Peyer's patch (tissue), 4 donors: ENCODE measurements around the gene POMT1. TPM values are rescaled to one million over a fixed set of nuclear protein-coding genes. Genes with fewer than 3 reads are reported as not detected.
"Not testable (repeated sequence)": the region's sequence is repeated elsewhere in the genome, so short reads cannot be mapped to it uniquely, and the experiment has no call there.

Experiments used
- DNase-seq, 3 donors: peaks; one replicate each; pipeline ENCODE4 v3.0.0-alpha.2; 2017 to 2019
- H3K27ac ChIP-seq, 4 donors: fragments of 200-600 bp; sonication (generic); one replicate each; pipeline ENCODE4 v1.5.1; 2016 to 2019
- H3K27me3 ChIP-seq, 2 donors: fragments of 200-600 bp; sonication (generic); one replicate each; pipeline ENCODE4 v1.5.1; 2019
- H3K36me3 ChIP-seq, 3 donors: fragments of 200-600 bp; sonication (generic); one replicate each; pipeline ENCODE4 v1.5.1; 2016 to 2019
- H3K4me1 ChIP-seq, 4 donors: fragments of 200-600 bp; sonication (generic); one replicate each; pipeline ENCODE4 v1.5.1; 2016 to 2019
- H3K4me3 ChIP-seq, 4 donors: fragments of 200-600 bp; sonication (generic); 1 replicate in 3 of 4; 2 replicates in 1 of 4; pipeline ENCODE4 v1.5.1; 2016 to 2019; ENCODE audit warnings: mild to moderate bottlenecking in 1 of 4
- H3K9me3 ChIP-seq, 4 donors: fragments of 200-600 bp; sonication (generic); one replicate each; pipeline ENCODE4 v1.5.1; 2016 to 2019; ENCODE audit warnings: mild to moderate bottlenecking in 1 of 4
- POLR2A ChIP-seq, 2 donors: fragments of 450-650 bp; IDR thresholded peaks; one replicate each; pipeline ENCODE4 v1.5.1; 2017; ENCODE audit warnings: antibody characterized with exemption in 2 of 2, mild to moderate bottlenecking in 2 of 2, moderate library complexity in 2 of 2
- total RNA-seq, 4 donors: library from RNA; depleted of rRNA; stranded (reverse); fragments of >200 nt; gene quantifications; one replicate each; pipeline ENCODE4 v1.1.0, GENCODE V29; 2016
- TF ChIP-seq, protein P1 (sequence below), 6 experiments: fragments of 450-650 bp in 4 of 6; fragments of 200-600 bp in 2 of 6; sonication (generic) in 1 of 6; IDR thresholded peaks; one replicate each; pipeline ENCODE4 v1.5.1; 2017 to 2019; ENCODE audit warnings: antibody characterized with exemption in 6 of 6, mild to moderate bottlenecking in 3 of 6, moderate library complexity in 1 of 6

The POMT1 gene
- total RNA-seq, 4 donors from 2014 or later, result 37.1 to 94.8 (median 46.1) TPM

DNA sequence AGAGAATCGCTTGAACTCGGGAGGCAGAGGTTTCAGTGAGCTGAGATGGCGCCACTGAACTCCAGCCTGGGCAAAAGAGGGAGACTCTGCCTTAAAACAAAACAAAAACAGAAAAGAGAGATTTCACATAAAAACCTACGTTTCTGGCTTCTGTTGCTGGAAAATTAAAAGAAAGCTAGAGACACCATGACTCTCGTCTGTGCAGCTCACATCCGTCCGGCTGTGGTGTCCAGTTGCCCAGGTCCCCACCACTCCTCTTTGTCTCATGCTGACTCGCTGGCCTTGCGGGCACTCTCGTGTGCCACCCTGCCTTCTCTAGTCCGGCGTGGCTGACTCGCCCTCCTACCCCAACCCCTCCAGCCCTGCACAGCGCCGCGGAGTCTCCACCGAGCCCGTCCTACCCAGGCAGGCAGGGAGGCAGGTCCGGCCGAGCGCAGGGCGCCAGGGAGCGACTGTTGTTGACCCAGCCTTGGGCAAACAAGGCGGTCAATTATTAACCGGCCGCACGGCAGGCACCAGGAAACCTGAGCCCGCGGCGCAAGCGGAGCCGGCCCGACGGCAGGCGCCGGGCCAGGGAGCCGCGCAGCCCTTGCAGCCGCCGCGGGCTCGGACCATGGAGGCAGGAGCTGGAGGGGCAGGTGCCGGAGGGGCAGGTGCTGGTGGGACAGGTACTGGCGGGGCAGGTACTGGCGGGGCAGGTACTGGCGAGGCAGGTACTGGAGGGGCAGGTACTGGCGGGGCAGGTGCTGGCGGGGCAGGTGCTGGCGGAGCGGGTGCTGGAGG, 42.5 kb downstream of the POMT1 start, which contains the start of gene PRRT1B:
Gene PRRT1B, plus strand, starts transcription at position 521 of the 783 bp plus-strand sequence. Its CDS starts 93 bp downstream, at position 614.
- Histone ChIP-seq H3K4me1 (peaks cover 0 to 17% (median 0%) of the 10 kb centered on the region in 4 donors), H3K9me3 (peaks cover 0 to 9% (median 4%) of the 10 kb centered on the region in 4 donors), H3K4me3 (peak within 1 kb of the TSS in 3 of 4 donors; percentile 15 to 48 (median 44)), H3K36me3 (no peaks in the 10 kb centered on the region), H3K27ac (no peak within 1 kb of the TSS), H3K27me3 (peaks cover 0 to 16% of the 10 kb centered on the region in 2 donors)
- TF ChIP-seq POLR2A (IDR thresholded peaks at IDR 0.05), result no peak
- TF ChIP-seq, protein P1, sequence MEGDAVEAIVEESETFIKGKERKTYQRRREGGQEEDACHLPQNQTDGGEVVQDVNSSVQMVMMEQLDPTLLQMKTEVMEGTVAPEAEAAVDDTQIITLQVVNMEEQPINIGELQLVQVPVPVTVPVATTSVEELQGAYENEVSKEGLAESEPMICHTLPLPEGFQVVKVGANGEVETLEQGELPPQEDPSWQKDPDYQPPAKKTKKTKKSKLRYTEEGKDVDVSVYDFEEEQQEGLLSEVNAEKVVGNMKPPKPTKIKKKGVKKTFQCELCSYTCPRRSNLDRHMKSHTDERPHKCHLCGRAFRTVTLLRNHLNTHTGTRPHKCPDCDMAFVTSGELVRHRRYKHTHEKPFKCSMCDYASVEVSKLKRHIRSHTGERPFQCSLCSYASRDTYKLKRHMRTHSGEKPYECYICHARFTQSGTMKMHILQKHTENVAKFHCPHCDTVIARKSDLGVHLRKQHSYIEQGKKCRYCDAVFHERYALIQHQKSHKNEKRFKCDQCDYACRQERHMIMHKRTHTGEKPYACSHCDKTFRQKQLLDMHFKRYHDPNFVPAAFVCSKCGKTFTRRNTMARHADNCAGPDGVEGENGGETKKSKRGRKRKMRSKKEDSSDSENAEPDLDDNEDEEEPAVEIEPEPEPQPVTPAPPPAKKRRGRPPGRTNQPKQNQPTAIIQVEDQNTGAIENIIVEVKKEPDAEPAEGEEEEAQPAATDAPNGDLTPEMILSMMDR (IDR thresholded peaks at IDR 0.05), result no peak
- peak in 2 of 3 donors; percentile 85 to 90 for DNase-seq

DNA sequence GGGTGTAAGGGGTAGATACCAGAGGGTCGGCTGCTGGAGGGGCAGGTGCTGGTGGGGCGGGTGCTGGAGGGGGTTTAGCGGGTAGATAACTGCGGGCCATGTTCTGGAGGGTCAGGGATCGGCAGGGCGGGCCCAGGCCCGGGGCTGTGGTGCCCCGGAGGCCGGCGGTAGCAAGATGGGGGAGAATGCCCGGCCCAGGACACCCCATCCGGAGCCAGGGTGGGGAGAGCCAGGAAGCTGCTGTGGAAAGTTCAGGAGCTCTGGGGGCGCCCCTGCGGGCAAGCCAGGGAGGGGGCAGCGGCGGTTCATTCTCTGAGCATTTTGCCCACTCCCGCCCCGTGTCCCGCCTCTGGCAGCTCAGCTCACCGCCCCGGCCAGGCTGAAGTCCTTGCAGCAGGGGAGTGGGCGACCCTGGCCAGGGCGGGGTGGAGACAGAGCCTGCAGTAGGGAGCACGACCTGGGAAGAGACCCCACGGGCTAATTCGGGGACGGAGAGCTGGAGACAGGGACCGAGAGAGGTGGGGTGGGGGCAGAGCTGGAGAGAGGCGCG, 43.1 kb downstream of the POMT1 start:
- no peak overlapping the region for H3K27ac ChIP-seq
- no peak for TF ChIP-seq POLR2A (IDR thresholded peaks at IDR 0.05)
- TF ChIP-seq, protein P1 (IDR thresholded peaks at IDR 0.05), result no peak
- H3K4me3 ChIP-seq, result peak overlapping the region in 3 of 4 donors; percentile 15 to 48 (median 44)
- H3K4me1 ChIP-seq, result peaks cover 0 to 17% (median 0%) of the 10 kb centered on the region in 4 donors
- no peak for DNase-seq
- no peaks in the 10 kb centered on the region for H3K36me3 ChIP-seq
- H3K9me3 ChIP-seq, result peaks cover 0 to 9% (median 4%) of the 10 kb centered on the region in 4 donors
- H3K27me3 ChIP-seq, result peaks cover 0 to 16% of the 10 kb centered on the region in 2 donors

DNA sequence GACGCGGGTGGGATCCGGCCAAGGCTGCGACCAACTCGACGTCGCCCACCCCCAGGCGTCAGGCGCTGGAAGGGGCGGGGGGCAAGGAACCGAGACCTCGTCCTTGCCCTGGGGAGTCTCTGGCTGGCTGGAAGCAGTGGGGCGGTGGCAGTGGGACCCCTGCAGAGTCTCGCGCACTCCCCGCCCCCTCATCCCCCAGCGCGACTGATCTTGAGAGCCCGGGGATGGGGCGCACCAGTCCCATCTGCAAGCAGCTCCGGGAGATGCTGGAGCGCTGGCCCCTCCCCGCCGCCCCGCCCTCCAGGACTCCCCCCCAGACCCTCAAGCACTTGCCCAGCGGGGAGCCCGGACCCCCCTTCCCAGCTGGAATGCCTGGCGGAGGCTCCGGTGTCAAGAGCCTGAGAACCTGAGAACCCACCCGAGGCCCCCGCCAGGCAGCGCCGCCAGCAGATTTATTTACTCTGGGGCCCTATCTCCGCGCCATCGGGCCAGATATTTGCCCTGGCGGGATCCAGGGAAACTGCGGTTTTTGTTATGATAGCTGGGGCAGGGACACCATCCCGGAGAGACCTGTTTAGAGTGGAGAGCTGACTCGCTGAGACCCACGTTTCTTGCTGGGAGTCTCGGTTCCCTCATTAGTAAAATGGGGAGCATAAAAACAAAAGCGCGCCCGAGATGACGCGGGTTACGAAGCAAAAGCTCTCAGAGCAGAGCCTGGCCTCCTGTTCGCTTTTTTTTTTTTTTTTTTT, 43.8 kb downstream of the POMT1 start:
- Histone ChIP-seq H3K9me3 (peaks cover 0 to 9% (median 4%) of the 10 kb centered on the region in 4 donors), H3K36me3 (no peaks in the 10 kb centered on the region), H3K4me1 (peaks cover 0 to 17% (median 0%) of the 10 kb centered on the region in 4 donors), H3K4me3 (peak overlapping the region in 3 of 4 donors; percentile 15 to 48 (median 44)), H3K27me3 (peaks cover 0 to 16% of the 10 kb centered on the region in 2 donors), H3K27ac (no peak overlapping the region)
- DNase-seq, result no peak
- TF ChIP-seq, protein P1 (IDR thresholded peaks at IDR 0.05), result peak in 1 of 6 experiments; percentile 6
- no peak for TF ChIP-seq POLR2A (IDR thresholded peaks at IDR 0.05)

DNA sequence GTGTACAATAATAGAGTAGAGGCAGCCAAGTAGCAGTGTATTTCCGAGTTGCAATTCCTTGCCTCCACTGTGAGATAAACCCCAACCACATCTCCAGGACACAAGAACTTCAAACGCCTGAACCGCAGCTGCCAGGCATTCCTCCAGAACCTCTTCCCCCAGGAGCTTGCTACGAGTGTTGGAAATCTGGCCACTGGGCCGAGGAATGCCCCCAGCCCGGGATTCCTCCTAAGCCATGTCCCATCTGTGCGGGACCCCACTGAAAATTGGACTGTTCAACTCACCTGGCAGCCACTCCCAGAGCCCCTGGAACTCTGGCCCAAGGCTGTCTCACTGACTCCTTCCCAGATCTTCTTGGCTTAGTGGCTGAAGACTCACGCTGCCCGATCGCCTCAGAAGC, 46.5 kb downstream of the POMT1 start:
- peaks cover 0 to 16% of the 10 kb centered on the region in 2 donors for H3K27me3 ChIP-seq
- not testable (repeated sequence) for H3K4me3 ChIP-seq, H3K9me3 ChIP-seq

DNA sequence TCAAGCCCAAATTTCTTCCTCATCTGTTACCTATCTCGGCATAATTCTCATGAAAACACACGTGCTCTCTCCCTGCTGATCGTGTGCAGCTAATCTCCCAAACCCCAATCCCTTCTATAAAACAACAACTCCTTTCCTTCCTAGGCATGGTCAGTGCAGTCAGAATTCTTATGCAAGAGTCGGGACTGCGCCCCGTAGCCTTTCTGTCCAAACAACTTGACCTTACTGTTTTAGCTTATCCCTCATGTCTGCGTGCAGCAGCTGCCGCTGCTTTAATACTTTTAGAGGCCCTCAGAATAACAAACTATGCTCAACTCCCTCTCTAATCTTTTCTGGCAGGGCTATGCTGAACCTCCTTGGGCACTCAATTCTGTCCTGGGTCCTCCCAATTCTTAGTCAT, 47.7 kb downstream of the POMT1 start:
- not testable (repeated sequence) for H3K36me3 ChIP-seq, H3K9me3 ChIP-seq, H3K4me3 ChIP-seq, DNase-seq, H3K27ac ChIP-seq
- Histone ChIP-seq H3K27me3 (peaks cover 0 to 20% of the 10 kb centered on the region in 2 donors), H3K4me1 (peaks cover 0 to 16% (median 0%) of the 10 kb centered on the region in 4 donors)

More for the DNA sequence above, 46.5 kb downstream of the POMT1 start:
- not testable (repeated sequence) for H3K36me3 ChIP-seq, DNase-seq, H3K27ac ChIP-seq
- peaks cover 0 to 17% (median 0%) of the 10 kb centered on the region in 4 donors for H3K4me1 ChIP-seq

DNA sequence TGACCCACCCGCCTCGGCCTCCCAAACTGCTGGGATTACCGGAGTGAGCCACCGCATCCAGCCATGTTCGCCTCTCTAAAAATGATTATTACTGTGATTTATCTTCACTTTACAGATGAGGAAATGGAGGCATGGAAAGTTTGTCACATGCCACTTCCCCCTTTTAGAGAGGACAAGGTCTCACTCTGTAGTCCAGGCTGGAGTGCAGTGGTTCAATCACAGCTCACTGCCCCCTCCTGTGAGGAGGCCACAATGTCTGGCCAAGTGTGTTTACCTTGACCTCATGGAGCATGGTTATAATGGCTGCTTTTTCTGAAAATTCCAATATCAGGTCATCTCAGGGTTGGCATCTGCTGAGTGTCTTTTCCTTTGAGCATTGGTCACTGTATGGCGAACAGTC, 49.3 kb downstream of the POMT1 start:
- DNase-seq, result no peak
- no peak overlapping the region for H3K4me3 ChIP-seq
- H3K36me3 ChIP-seq, result no peaks in the 10 kb centered on the region
- H3K27ac ChIP-seq, result no peak overlapping the region
- peaks cover 0 to 6% of the 10 kb centered on the region in 2 donors for H3K27me3 ChIP-seq
- peaks cover 0 to under 1% (median 0%) of the 10 kb centered on the region in 4 donors for H3K4me1 ChIP-seq
- TF ChIP-seq, protein P1 (IDR thresholded peaks at IDR 0.05), result no peak
- no peak for TF ChIP-seq POLR2A (IDR thresholded peaks at IDR 0.05)
- no peaks in the 10 kb centered on the region for H3K9me3 ChIP-seq
